Activated CD4-positive, alpha-beta T cell treated with anti-CD3 and anti-CD28 coated beads, Interleukin-2, Interleukin-6, amounts not matched to agents 100 ng/mL and 50 ng/mL, durations not matched to agents 16 hours and 8 hours (primary cell): Measurements from ENCODE around the gene TSR3.
A peak's percentile ranks its signal among the peaks of the same experiment; 100 is the strongest.
"Not testable (repeated sequence)": the region's sequence is repeated elsewhere in the genome, so short reads cannot be mapped to it uniquely, and the experiment has no call there.

Source experiments
- DNase-seq: peaks from one replicate; pipeline ENCODE4 v3.0.0-alpha.2; 2020

Gene TSR3

DNA sequence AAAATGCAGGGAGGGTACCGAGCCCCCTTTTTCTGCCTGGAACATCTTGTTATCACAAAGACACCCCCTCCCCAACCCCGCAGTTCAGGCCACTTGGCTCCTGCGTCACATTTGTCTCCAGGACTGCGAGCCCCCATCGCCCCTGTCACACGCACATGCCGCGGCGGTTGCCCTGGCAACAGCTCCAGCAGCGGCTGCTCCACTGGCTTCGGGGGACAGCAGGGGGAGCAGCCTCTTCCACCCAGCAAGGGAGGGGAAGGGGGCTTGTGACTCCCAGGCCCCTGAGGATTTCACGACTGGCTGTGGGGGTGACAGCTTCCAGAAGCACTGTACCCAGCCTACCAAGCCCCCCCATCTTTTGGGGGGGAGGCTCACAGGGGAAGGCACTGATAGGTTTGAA, 15.7 kb downstream of the TSR3 start:
- no peak for DNase-seq

DNA sequence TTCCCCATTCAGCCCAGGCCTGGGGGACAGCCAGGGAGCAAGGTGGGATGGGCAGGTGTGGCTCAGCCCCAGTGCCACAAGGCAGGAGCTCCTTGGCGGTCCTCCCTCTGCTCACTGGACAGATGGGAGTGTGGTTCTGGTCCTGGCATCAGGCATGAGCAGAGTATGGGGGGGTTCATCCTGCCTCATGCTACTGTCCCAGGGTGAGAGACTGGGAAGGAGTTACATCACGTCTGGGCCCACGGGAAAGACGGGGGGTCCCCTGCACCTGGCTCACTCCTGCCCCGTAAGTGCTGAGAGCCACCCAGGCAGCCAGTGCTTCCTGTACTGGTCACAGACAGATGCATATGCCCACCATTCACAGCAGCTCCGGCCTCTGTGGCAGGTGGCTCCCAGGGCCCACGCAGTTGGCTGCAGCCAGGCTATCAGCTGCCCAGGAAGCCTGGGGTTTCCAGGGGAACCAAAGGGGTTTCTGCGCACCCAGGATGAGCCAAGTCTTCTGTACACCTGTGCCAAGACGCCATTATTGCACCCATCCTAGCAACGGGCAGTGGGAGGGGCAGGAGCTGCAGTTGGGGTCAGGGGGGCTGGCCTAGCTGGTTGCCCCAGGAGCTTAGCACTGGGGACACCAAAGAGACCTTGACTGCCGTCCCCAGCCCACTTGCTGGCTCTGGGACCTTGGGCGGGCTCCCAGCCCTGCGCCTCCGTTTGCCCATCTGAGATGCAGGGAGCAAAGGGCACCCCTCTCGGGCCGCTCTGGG, 16.3 kb downstream of the TSR3 start:
- no peak for DNase-seq

DNA sequence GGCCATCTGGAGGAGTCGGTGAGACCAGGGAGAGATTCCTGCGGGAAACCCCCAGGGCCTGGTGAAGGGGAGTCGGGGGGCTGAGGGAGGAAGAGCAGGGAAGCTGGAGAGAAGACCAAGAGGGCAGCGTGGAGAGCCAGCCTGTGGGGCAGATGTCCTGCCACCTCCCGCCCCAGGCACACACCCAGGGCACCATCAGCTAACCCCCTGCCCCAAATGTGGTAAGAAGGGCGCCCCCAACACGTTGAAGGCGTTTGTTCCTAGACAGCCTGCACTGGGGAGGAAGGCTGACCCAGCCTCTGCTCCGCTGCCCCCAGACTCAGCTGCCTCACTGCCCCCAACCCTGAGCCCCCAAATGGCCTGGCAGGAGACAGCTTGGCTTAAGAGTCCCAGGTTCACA, 16.9 kb downstream of the TSR3 start:
- DNase-seq, result no peak

DNA sequence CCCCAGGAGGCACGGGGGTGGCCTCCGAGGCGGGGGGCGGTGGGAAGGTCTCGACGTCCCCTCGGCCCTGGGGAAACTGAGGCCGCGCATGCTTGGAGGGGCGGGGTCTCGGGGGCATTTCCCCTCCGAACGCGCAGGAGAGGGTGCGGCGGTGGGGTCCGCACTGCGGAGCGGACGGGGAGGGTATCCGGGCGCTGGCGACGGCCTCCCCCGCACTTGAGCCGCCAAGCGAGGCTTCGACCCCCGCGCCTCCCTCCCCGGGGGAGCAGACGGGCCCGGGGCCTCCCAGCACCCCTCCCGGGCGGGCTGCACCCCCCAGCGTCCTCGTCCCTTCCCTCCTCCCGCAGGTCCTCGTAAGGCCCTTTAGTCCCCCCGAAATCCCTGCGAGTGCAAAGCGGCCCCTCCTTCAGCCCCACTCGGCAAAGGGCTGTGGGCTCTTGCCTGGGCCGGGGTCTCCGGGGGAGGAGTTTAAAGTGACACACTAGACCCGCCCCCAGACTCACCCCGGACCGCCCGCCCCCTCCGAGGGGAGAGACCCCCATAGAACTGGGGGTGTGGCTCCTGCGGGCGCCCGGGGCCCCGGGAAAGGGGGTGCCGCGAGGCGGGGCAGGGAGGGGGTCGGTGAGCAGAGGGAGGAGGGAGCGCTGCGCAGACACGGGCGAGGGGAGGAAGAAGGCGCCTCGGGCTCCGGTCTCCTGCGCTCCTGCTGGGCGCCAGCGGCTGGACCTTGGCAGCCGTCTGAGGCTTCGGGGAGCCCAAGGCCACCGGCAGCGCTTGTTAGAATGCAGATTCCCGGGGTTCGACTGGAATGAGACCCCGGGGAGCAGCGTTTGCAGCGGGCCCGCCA, 17.6 kb downstream of the TSR3 start:
- DNase-seq, result no peak

DNA sequence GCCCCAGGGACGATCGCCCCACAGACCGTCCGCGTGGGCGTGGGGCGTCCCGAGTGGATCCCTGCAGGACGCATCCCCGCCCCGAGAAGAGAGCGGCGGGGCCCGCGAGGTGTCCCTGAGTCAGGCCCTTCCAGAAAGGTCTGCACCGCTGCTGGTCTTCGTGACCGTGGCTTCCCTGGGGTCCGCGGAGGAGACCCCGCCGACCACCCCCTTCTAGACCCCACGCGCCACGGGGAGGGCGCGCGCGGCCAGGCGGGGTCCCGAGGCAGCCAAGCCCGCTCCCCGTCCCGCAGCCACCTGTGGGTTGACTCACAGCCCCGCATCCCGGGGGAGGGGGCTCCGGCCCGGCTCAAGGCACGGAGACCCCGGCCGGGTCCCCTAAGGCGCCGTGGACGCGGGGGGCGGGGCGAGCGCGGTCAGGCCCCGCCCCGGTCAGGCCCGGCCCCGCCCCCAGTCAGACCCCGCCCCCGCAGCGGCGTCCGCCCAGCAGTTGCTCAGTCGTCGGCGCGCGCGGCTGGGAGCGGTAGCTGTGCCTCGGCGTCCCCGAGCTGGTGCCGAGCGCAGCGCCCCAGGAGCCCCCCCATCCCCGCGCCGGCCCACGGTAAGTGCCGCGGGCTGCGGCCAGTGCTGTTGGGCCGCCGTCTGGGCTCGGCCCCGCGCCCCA, 18.4 kb downstream of the TSR3 start, which contains the start of gene BAIAP3:
BAIAP3 (plus strand) TSS at position 497 of the 664 bp plus-strand sequence. CDS start 4,905 bp downstream, outside the sequence.
- peak; percentile 65 for DNase-seq

DNA sequence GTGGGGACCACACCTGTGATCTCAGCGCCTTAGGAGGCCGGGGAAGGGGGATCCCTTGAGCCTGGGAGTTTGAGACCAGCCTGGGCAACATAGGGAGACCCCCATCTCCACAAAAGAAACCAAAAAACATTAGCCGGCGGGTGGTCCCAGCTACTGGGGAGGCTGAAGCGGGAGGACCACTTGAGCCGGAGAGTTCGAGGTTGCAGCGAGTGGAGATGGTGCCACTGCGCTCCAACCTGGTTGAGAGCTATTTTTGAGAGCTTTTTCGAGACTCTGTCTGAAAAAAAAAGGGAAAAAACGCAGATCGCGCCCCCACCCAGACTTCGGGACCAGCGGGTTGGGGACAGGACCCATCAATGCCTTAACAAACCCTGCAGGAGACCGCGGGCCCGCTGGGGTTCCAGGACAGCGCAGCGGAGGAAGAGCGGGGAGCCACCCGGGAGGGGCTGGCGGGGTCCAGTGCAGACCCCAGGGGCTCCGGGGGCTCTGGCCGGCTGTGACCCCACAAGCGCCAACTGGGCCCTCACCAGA, 19.0 kb downstream of the TSR3 start:
- no peak for DNase-seq

DNA sequence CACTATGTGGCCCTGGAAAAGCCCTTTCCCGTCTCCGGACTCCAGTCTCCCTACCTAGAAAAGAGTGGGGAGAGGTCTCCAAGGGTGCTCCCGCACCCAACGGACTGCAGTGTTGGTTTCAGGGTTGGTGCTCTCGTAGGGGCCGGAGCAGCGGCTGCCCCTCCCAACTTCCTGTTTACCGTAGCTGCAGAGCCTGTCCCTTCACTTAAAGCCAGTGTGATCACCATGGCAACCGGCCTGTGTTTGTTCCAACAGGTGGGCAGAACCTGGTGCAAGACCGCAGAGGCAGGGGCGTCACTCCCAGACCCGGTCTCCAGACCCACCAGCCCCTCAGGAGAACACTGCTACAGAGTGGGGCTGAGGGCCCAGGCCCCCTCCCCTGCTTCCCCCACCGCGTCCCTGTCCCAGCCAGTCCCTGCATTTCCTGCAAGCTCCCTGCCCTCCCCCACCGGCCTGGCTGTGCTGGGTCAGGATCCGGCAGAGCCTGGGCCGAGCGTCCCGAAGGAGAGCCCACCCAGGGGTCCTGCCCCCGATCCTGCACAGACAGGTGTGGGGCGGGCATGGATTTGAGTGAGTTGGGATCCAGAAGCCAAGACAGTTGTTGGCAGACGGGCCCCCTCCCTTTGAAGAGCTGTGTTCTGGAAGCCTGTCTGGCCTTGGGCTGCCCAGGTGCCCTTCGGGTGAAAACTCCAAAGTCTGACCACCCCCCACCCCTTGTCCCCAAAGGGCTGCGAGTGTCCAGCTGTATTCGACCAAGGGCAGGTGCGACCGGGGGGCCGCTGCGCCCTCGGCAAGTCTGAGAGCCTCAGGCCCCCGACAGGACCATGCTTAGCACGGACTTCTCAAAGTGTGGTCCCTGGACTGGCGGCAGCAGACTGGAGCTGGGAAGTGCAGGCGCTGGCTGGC, 19.7 kb downstream of the TSR3 start:
- peak; percentile 43 for DNase-seq

DNA sequence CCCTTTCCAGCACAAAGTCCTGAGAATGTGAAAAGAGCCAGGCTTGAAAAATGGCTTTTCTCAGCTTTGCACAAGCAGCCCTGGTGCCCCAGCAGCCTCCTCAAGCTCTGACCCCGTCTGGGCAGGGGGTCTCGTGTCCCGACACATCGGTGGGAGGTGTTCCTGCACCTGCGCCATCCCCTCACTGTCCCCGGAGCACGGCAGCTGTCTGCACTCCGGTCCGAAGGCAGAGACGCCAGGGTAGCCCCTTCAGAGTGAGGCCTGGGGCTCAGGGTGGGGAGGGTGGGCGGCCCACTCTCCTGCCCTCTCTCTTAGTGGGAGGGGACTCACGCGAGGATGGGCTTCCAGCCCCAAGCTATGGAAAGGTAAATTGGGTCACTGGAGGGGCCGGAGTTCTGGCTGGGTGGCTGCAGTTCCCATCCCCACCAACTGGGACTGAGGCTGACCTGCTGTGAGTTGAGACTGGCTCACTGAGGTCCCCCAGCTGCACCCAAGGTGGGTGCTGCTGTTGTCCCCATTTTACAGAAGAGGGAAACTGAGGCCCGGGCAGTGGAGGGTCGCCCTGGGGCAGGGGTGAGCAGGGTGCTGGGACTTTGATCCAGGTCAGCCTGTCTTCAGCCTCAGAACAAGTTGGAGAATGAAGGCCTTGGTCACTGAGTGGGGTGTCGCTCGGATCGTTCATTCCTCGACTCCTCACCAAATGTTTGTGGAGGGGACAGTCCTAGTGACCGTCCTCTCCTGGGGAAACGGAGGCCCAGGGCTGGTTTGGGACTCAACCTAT, 20.6 kb downstream of the TSR3 start:
- DNase-seq, result no peak

DNA sequence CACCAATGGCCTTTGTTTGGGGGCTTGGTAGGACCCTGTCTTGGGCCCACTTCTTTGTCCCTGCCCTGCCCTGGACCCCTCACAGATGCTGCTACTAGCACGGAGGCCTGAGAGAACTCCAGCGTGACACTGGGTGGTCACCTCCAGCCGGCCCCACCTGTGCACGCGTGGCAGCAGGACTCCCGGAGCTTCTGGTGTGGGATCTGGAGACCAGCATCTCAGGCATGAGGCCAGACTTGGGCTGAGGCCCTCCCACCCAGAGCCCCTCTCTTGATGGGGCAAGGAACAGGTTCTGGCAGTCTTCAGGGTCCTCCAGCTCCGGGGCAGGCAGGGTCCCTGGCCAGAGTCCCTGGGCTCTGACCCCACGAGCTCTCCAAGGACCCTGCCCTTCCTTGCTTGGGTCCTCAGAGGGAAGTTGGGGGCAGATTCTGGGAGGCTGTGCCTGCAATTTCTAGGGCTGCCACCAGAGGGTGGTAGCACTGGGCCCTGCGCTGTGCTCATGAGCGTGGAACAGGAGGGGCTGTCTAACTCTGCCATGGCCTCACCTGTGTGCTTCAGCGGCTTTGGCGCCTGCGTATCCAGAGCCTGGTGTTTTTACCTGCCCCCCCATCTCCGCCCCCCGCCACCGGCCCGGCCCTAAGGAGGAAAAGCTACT, 21.3 kb downstream of the TSR3 start:
- peak; percentile 34 for DNase-seq

DNA sequence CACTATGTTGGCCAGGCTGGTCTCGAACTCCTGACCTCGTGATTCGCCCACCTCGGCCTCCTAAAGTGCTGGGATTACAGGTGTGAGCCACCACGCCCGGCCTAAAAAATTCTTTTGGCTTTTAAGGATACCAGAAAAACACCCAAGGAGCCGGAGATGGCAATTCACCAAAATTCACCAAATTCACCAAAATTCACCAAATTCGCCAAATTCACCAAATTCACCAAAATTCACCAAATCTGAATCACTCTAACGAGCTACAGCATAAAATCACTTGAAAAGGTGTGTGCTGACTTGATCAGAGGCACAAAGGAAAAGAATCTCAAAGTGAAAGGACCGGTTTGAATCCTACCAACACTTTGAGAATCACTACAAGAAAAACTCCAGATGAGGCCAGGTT, 22.7 kb downstream of the TSR3 start:
- not testable (repeated sequence) for DNase-seq

DNA sequence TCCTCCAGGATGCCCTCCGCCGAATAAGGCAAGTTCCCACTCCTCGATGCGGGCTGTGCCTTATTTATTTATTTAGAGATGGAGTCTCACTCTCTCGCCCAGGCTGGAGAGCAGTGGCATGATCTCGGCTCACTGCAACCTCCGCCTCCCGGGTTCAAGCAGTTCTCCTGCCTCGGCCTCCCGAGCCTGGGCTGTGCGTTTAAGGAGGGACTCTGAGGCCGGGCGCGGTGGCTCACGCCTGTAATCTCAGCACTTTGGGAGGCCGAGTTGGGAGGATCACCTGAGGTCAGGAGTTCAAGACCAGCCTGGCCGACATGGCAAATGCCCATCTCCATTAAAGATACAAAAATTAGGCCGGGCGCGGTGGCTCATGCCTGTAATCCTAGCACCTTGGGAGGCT, 23.5 kb downstream of the TSR3 start:
- not testable (repeated sequence) for DNase-seq

DNA sequence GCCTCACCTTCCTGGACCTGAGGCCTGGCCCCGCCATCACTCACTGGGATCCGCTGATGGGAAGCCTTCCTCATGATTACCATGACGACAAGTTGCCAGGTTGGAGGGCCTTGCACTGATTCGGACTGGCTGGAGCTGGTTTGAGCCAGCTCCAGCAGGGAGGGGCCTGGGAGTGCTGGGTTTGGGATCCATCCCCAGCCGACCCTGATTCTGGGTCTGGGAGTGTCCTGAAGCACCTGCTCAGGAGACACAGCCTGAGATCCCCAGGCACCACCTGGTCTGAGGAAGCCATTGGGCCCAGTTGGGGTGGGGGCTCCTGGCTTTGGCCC, 24.1 kb downstream of the TSR3 start:
- DNase-seq, result no peak

DNA sequence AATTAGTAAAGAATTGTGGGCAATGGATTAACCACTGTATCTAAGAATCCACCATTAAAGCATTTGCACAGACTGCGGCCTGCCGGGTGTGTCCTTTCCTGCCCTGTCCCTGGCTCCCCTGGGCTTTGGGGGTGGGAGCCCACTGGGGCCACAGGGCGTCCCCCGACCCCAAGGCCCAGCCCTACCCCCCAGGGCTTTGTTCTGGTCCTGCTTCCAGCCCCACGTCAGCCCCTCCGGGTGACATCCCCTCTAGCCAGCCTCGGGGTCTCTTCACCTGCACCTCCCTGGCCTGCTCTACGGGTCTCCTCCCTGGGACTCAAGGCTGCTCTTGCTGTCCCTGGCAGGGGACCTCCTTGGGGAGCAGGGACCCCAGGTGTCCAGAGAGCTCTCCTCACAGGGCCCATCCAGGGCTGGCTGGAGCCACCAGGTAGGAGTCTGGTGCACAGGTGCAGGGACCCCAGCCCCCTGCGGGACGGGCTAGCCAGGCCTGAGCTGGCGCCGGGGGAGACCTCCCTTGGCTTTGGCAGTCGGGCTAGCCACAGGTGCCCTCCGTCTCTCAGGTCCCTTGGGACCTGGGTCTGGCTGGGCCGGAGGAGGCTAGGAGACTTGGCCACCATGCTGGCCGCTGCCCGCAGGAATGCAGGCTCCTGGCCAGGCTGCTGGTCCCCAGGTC, 24.6 kb downstream of the TSR3 start:
- no peak for DNase-seq

DNA sequence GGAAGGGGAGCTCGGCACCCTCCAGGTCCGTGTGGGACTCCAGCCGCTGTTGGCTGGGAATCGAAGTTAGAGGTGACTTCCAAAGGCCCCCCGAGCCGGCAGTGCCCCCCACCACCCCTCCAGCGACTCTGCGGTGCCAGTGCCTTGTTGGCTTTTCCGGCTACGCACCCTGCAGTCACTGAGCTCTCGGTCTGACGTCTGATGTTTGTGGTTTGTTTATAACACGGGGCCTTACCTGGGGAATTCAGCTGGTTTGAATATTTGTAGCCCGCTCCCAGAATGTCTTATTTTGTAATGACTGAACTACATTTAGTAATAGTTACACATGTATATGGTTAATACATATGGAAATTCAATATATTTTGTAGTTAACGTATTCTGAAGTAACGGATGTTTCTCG, 25.3 kb downstream of the TSR3 start:
- DNase-seq, result no peak

DNA sequence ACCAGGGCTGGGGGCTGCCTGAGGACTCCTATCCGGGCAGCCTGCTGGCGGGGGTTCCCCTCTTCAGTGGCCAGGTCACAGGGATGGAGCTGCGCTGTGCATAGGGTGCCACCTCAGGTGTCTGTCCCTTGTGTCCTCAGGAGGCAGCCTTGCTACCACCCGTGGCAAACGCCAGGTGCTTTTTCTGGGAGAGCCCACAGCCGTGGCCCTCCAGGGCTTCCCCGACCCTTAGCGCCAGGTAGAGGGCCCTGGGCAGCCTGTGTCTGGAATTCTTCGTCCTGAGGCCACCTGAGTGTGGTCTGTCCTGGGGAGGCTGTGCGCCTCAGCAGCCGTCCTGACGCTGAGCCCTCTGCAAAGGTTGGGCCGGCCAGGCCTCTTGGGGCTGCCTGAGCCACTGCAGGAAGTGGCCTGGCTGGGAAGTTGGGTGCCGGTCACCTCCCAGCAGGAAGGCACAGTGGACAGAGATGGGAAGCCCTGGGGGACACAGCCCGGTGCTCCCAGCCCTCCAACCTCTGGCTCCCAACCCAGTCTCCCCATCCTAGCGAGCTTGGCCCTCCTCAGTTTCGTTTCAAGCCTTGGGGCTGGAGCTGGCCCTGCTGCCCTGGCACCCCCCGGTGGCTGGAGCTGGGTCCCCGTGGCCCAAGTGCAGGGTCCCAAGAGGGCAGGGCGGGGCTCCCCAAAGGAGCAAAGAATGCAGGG, 25.9 kb downstream of the TSR3 start:
- DNase-seq, result no peak

DNA sequence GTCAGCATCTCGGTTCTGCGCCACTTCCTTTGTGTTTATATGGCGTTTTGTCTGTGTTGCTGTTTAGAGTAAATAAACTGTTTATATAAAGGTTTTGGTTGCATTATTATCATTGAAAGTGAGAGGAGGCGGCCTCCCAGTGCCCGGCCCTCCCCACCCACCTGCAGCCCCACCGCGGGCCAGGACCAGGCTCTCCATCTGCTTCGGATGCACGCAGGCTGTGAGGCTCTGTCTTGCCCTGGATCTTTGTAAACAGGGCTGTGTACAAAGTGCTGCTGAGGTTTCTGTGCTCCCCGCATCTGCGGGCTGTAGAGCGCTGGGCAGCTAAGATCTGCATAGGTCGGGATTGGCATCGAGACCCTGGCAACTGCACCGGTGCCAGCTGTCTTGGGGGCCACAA, 26.4 kb downstream of the TSR3 start:
- DNase-seq, result no peak

DNA sequence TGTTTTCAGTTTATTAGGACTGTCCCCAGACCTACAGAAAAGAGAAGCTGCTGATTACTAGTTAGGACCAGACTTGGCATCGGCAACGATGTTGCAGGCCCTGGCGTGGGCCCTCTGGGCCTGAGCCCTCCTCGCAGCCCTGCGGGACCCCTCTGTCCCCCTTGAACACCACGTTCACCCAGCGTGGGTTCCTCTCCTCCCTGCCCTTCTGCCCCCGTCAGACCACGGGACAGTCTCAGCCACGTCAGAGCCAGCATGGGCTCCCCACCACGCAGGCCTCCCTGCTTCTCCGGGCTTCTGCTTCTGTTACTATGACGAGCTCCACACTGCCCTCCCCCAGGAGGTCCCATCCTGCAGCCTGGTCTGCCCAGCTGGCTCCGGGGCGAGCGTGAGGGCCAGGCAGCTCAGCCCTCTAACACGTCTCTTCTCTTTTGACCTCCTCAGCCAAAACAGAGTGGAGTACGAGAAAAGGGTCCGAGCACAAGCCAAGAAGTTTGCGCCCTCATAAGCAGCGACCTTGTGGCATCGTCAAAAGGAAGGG, 27.3 kb downstream of the TSR3 start:
- DNase-seq, result no peak

DNA sequence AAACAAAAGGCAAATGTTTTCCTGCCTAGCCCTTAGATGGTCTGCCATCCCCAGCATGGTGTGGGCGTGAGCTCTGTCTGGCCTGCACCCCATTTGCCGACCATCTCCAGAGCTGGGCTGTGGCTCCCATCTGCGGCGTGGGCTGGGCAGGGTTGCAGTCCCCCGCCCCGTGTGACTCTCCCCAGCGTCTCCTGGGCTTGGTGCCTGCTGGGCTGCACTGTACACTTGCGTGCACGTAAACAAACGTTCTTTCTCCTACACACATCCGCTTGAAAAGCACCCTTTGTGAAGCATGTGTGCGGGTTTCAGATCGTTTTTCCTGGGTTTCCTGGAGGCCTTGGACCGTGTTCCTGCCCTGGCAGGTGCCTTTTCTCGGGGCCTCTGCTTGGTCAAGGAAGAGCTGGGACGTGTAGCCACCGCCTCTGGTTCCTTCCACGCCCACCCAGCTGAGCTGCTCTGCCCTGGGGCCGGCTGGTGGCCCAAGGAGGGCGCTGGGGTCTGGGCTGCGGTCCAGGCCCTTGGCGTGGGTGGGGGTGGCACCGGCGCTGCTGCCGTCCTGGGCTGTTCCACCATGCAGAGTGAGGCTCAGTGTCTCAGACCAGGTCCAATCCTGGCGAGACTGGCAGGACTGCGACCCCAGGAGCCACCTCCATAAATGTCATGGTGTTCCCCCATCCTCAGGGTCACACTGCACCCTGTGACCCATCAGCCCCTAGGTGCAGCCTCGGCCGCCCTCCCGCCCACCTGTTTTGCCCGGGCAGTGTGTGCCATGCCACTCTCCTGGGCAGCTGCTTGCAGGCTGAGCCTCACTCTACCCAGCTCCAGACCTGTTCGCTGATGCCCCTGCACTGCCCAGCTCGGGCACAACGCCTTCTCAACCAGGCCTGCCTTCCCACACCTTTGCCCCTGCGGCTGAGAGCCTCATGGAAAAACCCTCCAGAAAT, 28.1 kb downstream of the TSR3 start:
- DNase-seq, result no peak
